HG03460 (cell line): ENCODE data around the gene MYCBP2.
"Not testable (repeated sequence)": the region's sequence is repeated elsewhere in the genome, so short reads cannot be mapped to it uniquely, and the experiment has no call there.

Experiments used
- ATAC-seq: cut with Tn5 transposase; IDR thresholded peaks from one replicate; pipeline ENCODE4 v1.9.1; 2021; ENCODE audit not compliant: unreplicated experiment

The MYCBP2 gene

GRCh38 chr13:77300176-77301037 lies 26.5 kb downstream of the MYCBP2 start:
- ATAC-seq: no peak

- ATAC-seq: no peak
Measured at GRCh38 chr13:77299587-77299986, 27.3 kb downstream of the MYCBP2 start.

GRCh38 chr13:77298426-77298825 lies 28.5 kb downstream of the MYCBP2 start:
- peak; percentile 77 for ATAC-seq

- ATAC-seq: no peak
Measured at GRCh38 chr13:77291774-77292173, 35.1 kb downstream of the MYCBP2 start.

GRCh38 chr13:77290342-77290741 lies 36.6 kb downstream of the MYCBP2 start:
- ATAC-seq: no peak

- no peak for ATAC-seq
Measured at GRCh38 chr13:77289851-77290250, 37.0 kb downstream of the MYCBP2 start.

- not testable (repeated sequence) for ATAC-seq
Measured at GRCh38 chr13:77285632-77286031, 41.3 kb downstream of the MYCBP2 start.

- ATAC-seq: no peak
Measured at GRCh38 chr13:77285098-77285497, 41.8 kb downstream of the MYCBP2 start.

- no peak for ATAC-seq
Measured at GRCh38 chr13:77274126-77274525, 52.8 kb downstream of the MYCBP2 start.

- no peak for ATAC-seq
Measured at GRCh38 chr13:77269141-77269540, 57.8 kb downstream of the MYCBP2 start.

- ATAC-seq: no peak
Measured at GRCh38 chr13:77267362-77267761, 59.5 kb downstream of the MYCBP2 start.

- ATAC-seq: no peak
Measured at GRCh38 chr13:77265336-77265735, 61.6 kb downstream of the MYCBP2 start.

- ATAC-seq: no peak
Measured at GRCh38 chr13:77262198-77262597, 64.7 kb downstream of the MYCBP2 start.

GRCh38 chr13:77250975-77251374 lies 75.9 kb downstream of the MYCBP2 start:
- ATAC-seq: no peak

- not testable (repeated sequence) for ATAC-seq
Measured at GRCh38 chr13:77245224-77245623, 81.7 kb downstream of the MYCBP2 start.

- ATAC-seq: no peak
Measured at GRCh38 chr13:77239312-77239711, 87.6 kb downstream of the MYCBP2 start.

- ATAC-seq: no peak
Measured at GRCh38 chr13:77235456-77236022, 91.4 kb downstream of the MYCBP2 start.

- ATAC-seq: no peak
Measured at GRCh38 chr13:77233159-77233558, 93.7 kb downstream of the MYCBP2 start.

GRCh38 chr13:77230560-77230959 lies 96.3 kb downstream of the MYCBP2 start:
- ATAC-seq: no peak

- ATAC-seq: no peak
Measured at GRCh38 chr13:77225946-77226345, 100.9 kb downstream of the MYCBP2 start.

GRCh38 chr13:77222909-77223308 lies 104.0 kb downstream of the MYCBP2 start:
- no peak for ATAC-seq

- ATAC-seq: no peak
Measured at GRCh38 chr13:77222000-77222690, 104.7 kb downstream of the MYCBP2 start.
